ENCODE data around the gene CENPS. TPM values are rescaled to one million over a fixed set of nuclear protein-coding genes. Genes with fewer than 3 reads are reported as not detected.
A peak's percentile ranks its signal among the peaks of the same experiment; 100 is the strongest.

The CENPS gene
- polyA plus RNA-seq, 1 experiment = 9.6 TPM

- no peak for TF ChIP-seq CTCF (IDR thresholded peaks at IDR 0.05; ENCODE audit: insufficient read depth, low read depth, low read length)
- ChIA-PET CTCF (interaction anchor here (0.6 to 0.7 kb wide), 2 partner anchors 9 to 603 kb away, joined by 3 to 4 read pairs; no protein-coding TSS in a partner anchor), POLR2A (no interaction called here)
- Histone ChIP-seq H3K36me3 (ENCODE audit: control insufficient read depth, insufficient read depth, low read length) (peaks cover 10% of the 10 kb centered on the region; the same call in 1 of the 2 replicates), H3K4me3 (ENCODE audit: low read depth, low read length) (no peak overlapping the region), H3K27me3 (ENCODE audit: control insufficient read depth, insufficient read depth, low read length) (no peaks in the 10 kb centered on the region)
- DNase-seq (ENCODE audit: low read depth) = peak; percentile 46
Observed at GRCh38 chr1:10459184-10459583, 29.0 kb downstream of the CENPS start.

GRCh38 chr1:10467078-10467477 is 36.8 kb downstream of the CENPS start:
- CTCF ChIA-PET = interaction anchor here (0.6 to 0.8 kb wide), 2 partner anchors 28 to 57 kb away, joined by 4 read pairs; no protein-coding TSS in a partner anchor
- DNase-seq (ENCODE audit: low read depth) = no peak
- no peaks in the 10 kb centered on the region for H3K27me3 ChIP-seq (ENCODE audit: control insufficient read depth, insufficient read depth, low read length)
- peaks cover 13% of the 10 kb centered on the region for H3K36me3 ChIP-seq (ENCODE audit: control insufficient read depth, insufficient read depth, low read length)
- TF ChIP-seq CTCF (IDR thresholded peaks at IDR 0.05; ENCODE audit: insufficient read depth, low read depth, low read length) = no peak
- no peak overlapping the region for H3K4me3 ChIP-seq (ENCODE audit: low read depth, low read length)
- POLR2A ChIA-PET = no interaction called here

GRCh38 chr1:10470043-10470442 is 39.8 kb downstream of the CENPS start:
- no peak for TF ChIP-seq CTCF (IDR thresholded peaks at IDR 0.05; ENCODE audit: insufficient read depth, low read depth, low read length)
- peaks cover 5% of the 10 kb centered on the region; the same call in 1 of the 2 replicates for H3K36me3 ChIP-seq (ENCODE audit: control insufficient read depth, insufficient read depth, low read length)
- POLR2A ChIA-PET = no interaction called here
- DNase-seq (ENCODE audit: low read depth) = no peak
- no peaks in the 10 kb centered on the region for H3K27me3 ChIP-seq (ENCODE audit: control insufficient read depth, insufficient read depth, low read length)
- H3K4me3 ChIP-seq (ENCODE audit: low read depth, low read length) = no peak overlapping the region
- CTCF ChIA-PET = interaction anchor here (1.1 kb wide), 1 partner anchor 40 kb away, joined by 4 read pairs; the partner anchor contains the start of gene CENPS

GRCh38 chr1:10471411-10472219 is 41.4 kb downstream of the CENPS start:
- DNase-seq (ENCODE audit: low read depth) = no peak
- CTCF ChIA-PET = no interaction called here
- peak overlapping the region; percentile 62 for H3K4me3 ChIP-seq (ENCODE audit: low read depth, low read length)
- no peaks in the 10 kb centered on the region for H3K27me3 ChIP-seq (ENCODE audit: control insufficient read depth, insufficient read depth, low read length)
- POLR2A ChIA-PET = no interaction called here
- H3K36me3 ChIP-seq (ENCODE audit: control insufficient read depth, insufficient read depth, low read length) = peaks cover 5% of the 10 kb centered on the region; the same call in 1 of the 2 replicates
- TF ChIP-seq CTCF (IDR thresholded peaks at IDR 0.05; ENCODE audit: insufficient read depth, low read depth, low read length) = no peak
